NCI-H446 (cell line): Measurements from ENCODE around the gene KIAA1328.

Source experiments
- DNase-seq, 2 experiments: peaks; one replicate each; lab custom pipeline; 2025; lab: John Stamatoyannopoulos, UW

Gene KIAA1328

DNA sequence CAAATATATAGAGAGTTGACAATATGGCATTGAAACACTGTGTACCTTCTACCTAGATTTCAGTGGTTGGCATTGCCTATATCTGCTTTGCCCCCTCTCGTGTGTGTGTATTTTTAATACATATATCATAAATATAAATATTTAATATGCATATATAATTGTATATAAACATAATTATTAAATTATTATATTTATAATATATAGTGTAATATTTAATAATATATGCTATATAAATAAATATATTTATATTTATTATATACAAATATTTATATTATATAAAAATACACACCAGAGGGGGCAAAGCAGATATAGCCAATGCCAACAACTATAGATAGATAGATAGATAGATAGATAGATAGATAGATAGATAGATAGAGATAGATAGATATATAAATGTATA lies 124.1 kb downstream of the KIAA1328 start:
- DNase-seq = no peak

DNA sequence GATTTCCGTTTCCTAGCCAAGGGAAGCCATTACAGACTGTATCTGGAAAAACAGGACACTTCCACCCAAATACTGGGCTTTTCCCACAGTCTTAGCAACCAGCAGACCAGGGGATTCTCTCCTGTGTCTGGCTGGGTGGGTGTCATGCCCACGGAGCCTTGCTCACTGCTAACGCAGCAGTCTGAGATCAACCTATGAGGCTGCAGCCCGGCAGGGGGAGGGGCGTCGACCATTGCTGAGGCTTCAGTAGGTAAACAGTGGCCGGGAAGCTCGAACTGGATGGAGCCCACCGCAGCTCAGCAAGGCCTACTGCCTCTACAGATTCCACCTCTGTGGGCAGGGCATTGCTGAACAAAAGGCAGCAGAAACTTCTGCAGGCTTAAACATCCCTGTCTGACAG lies 131.1 kb downstream of the KIAA1328 start:
- no peak for DNase-seq

DNA sequence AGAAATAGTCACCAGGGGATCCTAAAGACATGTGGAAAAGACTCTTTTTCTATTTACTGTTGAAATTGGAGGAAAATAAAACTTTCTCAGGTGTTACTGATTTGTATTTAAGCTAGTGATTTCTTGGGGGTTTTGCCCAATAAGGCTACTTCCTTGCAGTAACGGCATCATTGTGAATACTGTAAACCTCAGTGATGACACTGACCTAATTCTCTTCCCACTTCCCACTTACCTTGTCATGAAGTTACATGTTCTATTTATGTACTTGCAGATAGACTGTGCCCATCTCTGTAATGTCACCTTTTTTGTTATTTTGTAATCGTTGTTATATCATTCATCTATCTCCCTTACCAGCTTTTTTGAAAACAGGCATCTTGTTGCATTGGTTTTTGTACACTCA lies 134.5 kb downstream of the KIAA1328 start:
- DNase-seq = no peak

DNA sequence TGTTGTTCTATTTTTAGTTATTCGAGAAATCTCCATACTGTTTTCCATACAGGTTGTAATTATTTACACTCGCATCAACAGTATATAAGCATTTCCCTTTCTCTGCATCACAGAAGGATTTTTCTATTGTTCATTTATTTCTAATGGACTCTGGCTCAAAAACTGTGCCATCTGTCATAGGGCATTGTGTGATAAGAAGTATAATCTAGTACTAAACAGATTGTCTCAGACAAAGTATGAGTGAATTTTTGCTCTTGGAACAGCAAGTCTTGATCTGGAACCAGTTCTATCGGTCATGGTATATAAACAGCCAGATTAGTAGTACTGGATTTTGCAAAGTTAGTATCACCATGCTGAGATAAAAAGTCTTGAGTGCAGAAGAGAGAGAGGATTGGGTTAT lies 145.8 kb downstream of the KIAA1328 start:
- no peak for DNase-seq

DNA sequence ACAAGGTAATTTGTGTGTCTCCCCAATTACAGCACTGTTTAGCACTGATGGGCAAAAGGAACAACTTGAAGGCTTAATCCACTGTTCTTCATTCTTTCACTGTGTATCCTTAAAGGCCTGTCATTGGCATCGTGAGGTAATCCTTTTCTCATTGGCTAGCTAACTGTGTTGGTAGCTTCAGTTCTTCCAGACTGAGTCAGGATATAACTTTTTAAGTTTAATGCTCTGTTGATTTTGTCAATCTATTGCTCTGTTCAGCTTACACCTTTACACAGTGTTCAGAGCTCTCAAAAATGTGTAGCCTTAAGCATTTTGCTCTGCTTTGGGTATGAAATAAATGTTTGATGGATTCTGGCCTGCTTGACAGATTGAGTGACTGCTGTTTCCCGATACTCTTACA lies 148.2 kb downstream of the KIAA1328 start:
- DNase-seq = no peak

DNA sequence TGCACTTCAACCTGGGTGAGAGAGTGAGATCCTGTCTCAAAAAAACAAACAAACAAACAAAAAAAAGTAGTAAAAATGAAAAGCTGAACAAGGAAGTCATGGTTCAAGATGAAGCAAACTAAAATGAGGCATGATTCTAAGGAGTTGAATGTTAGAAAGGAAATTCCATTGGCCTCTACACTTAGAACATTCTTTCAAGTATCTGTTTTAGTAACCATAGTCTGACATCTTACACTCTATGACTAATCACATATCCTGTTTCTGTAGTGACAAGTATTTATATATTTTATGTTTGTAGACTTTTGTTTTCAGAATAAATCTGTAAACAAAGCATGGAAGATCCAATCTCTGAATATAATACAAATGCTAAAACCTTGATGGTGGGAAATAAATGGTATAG lies 164.1 kb downstream of the KIAA1328 start:
- DNase-seq = no peak

DNA sequence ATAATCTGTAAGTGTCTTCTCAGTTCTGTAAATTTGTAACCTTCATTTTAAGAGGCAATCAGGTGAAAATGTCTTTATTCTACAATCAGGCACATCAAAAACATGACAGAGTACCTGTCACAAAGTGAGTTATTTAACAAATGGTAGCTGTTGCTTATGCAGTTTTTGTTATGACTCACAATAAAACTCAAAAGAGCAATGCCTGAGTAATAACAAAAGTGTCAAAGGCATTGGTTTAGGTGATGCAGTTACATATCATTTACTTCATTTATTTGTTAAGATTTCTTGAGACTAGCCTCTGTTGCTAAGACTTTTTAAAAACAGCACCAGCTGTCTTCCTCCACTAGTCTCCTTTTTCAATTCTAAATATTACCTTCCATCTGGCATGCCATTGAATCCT lies 177.8 kb downstream of the KIAA1328 start:
- DNase-seq = no peak

DNA sequence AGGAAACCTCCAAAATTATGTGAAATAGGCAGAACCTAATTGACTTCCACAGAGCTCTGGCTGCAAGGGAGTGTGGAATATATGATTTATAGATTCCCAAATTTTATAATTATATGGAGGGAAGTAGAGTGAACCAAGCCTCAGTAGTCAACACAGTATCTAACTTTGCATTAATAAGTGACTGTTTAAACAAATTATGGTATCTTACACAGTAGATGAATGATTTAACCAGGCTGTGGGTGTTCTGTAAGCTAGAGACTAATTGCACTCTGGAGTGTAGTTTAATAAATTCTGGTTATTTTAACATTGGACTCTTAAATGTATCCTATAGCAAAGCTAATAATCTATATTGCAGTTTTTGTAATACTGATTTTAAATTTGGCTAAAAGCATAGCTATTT lies 183.5 kb downstream of the KIAA1328 start:
- DNase-seq = no peak

DNA sequence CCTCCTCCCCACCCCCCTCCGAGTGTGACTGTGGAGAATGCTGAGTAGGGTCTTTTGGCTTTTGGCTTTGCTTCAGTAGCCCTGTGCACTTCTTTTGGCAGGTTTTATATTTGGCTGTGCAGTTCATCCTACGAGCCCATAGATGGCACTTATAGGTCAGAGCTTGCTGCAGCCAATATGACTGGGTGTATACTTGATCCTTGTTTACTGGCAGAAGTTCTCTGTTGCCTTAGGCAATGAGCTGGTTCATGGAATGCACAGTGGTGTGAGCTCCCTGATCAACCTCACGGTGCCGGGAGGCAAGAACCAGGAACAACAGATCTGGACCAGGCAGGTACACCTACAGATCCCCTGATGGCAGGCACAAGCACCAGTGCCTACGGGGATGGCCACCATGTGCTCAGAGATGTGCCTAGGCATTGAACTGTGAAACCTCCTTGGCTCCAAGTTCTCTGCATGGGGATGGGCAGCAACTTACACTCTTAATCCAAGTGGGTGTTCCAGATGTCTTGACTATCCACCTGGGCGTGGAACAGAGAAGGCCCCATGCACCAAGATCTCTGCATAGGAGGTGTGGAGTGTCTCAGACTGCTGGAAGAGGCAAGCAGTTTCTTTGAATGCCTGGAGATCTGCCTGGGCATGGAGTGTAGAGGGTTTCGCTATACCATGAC lies 190.4 kb downstream of the KIAA1328 start:
- DNase-seq = peak; percentile 22 to 70

DNA sequence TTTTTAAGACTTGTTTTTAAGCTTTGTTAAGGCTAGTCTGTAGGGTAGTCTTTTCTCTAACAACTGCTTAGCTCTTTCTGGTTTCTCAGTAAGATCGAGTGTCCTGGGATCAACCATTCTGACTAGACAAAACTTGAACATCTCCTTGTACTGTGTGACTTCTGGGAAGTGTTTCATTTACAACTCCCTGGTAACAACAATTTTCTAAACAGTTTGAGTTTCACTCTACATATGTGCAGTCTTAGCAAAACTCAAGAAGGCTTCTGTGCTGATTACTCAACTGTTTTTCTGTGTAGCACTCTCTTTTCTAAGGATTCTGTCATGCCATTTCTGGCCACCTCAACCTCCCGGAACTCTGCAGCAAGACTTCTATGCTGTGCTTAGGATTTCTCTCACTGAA lies 204.5 kb downstream of the KIAA1328 start:
- no peak for DNase-seq

DNA sequence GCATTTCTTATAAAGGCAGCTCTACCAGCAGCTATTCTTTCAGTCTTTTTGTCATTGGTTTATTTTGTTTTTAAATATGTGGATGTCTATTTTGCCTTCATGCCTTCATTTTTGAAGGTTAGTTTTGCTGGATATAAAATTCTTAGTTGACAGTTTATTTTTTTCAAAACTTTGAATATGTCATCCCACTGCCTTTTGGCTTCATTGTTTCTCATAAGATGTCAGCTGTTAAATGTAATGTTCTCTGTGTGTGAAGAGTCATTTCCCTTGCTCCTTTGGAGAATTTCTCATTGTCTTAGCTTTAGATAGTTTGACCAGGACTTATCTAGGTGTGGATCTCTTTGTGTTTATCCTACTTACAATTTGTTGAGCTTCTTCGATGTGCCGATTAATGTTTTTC lies 213.5 kb downstream of the KIAA1328 start:
- DNase-seq = no peak

DNA sequence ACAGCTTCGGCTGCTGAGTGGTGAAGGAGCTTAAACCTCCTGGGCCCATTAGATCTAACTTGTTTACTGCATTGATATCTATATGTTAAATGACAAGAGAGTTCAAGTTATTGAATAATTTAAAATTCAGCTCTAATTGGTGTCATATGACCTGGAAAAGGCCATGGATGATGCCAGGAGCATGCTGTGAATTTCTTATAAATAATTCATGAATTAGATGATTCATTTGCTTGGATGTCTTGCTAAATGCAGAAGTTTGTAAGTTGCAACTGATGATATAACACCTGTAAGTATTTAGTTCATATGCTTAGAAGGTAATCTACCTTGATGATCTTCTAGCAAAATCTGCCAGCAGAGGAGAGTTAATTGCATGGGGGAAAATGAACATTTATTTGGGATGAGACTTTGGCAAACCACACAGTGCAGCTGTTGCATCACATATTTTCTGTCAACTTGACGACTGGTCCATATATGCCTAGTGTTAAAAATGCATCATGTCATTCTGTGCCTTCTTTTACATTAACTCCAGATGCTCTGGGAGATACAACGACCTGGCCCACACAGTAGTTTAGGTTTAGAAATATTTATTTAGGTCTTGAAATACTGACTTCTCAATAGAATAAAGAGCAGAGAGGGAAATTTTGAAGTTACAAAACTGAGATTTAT lies 226.3 kb downstream of the KIAA1328 start:
- peak; percentile 50 to 74 for DNase-seq

DNA sequence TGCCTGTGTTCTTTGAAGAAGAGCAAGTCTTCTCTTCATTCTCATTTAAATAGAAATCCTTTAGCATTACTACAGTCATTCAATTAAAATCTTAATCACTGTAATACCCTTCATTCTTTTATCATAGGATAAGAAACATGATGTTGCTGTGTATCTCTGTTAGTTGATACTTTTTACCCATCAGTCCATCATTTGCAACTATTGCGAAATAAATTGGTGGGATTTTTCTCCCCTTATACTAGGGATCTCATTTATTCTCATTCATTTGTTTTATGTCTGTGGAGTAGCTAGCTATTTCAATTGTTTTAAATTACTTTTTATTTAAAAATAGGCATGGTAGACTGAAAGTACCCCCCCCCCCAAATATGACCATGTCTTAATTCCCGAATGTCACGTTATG lies 235.3 kb downstream of the KIAA1328 start:
- no peak for DNase-seq

DNA sequence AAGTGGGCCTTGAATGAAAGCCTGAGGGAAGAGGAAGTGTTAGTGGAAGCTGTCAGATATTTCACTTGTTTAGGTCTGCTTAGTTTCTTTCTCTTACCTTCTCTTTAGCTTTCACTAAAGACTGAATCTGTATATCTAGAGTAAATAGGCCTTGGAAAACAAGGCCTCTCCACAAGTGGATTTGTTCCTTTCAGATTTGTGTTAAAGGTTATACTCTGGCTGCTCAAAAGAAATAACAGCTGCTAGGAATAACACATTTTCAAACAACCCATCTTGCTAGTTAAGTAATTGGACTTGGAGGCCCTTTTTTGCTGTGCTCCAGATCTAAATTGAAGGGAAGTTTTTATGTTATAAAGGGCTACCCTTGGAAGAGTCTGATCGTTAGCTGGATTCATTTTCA lies 236.3 kb downstream of the KIAA1328 start:
- DNase-seq = no peak

DNA sequence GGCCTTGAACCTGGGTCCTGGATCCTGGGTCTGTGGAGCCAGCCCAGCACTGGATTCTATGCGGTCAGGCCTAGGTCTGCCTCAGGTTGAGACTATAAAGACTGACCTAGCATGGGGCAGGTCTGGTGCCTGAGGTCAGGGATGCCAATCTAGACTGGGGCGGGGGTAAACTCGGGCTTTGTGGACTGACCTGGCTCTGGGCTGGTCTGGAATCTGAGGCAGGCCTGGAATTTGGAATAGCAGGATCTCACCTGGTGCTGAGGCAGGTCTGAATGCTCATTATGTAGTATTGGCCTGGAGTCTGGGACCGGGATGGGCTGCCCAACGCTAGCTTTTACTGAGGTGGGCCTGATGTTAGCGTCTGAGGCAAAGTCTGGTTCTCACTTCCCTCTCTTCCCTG lies 256.0 kb downstream of the KIAA1328 start:
- DNase-seq = no peak

DNA sequence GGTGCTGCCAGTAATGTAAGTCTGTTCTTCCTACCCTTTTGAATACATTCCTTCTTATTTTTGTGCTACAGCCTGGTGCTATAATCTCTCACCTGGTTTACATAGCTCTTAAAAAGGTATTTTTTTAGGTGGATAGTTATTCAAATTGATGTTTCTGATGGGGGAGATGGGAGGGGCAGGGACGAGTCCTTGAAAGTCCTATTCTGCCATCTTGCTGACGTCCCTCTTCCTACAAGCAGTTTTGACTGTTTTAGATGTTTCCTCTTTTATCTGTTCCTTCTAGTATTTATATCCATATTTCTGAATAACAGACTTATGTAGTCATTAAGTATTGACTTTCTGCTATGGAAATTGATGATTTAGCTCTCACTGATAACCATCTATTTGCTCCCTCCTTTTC lies 256.4 kb downstream of the KIAA1328 start:
- no peak for DNase-seq

DNA sequence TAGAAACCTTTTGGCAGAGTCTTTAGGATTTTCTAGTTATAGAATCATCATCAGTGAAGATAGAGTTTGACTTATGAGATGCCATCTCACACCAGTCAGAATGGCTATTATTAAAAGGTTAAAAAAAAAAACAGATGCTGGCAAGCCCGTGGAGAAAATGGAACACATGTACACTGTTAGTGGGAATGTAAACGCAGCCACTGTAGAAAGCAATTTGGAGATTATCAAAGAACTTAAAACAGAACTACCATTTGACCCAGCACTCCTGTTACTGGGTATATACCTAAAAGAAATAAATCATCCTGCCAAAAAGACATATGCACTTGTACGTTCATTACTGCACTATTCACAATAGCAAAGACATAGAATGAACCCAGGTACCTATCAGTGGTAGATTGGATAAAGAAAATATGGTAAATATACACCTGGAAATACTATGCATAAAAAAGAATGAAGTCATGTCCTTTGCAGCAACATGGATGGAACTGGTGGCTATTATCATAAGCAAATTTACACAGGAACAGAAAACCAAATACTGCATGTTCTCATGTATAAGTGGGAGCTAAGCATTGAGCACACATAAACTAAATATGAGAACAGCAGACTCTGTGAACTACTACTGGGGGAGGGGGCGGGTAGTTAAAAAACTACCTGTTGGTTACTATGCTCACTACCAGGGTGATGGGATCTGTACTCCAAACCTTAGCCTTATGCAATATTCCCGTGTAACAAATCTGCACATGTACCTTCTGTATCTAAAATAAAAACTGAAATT lies 279.0 kb downstream of the KIAA1328 start:
- DNase-seq = no peak

DNA sequence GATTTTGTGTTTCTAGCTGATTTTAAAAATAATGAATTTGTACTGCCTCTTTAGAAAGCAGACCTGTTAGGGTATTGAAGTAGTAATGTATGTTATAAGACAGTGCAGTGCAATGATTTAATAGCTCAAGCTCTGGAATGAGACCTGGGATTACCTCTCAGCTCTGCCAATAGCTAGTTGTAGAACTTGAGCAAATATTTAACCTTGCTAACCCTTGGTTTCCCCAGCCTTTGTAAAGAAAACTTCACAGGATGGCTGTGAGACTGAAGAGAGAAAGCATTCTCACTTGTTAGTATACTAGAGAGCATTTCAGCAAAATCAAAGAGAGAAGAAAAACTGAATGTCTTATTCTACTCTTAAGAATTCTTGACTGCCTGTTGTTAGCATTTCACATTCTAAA lies 293.9 kb downstream of the KIAA1328 start:
- DNase-seq = no peak

DNA sequence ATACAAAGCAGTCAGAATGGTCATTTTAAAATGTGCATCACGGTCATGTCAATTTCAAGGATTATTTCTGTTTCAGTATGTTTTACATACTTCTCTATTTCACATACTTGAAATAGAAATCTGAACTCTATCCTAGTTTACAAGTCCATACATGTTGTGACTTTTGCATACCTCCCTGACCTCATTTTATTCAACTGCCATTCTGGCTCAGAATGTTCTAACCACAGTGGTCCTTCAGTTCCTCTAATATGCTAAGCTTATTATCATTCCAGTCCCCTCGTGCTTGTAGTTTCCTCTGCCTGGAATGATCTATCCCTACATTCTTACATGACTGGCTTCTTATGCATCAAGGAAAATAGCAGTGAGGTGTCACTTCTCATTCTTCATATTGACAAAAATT lies 295.6 kb downstream of the KIAA1328 start:
- DNase-seq = no peak

DNA sequence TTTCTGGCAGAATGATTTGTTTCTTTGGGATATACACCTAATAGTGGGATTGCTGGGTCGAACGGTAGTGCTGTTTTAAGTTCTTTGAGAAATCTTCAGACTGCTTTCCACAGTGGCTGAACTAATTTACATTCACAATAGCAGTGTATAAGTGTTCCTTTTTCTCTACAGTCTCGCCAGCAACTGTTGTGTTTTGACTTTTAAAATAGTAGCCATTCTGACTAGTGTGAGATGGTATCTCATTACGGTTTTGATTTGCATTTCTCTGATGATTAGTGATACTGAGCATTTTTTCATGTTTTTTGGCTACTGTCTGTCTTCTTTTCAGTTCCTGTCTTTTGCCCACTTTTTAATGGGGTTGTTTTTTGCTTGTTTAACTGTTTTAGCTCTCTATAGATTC lies 306.2 kb downstream of the KIAA1328 start:
- DNase-seq = no peak

DNA sequence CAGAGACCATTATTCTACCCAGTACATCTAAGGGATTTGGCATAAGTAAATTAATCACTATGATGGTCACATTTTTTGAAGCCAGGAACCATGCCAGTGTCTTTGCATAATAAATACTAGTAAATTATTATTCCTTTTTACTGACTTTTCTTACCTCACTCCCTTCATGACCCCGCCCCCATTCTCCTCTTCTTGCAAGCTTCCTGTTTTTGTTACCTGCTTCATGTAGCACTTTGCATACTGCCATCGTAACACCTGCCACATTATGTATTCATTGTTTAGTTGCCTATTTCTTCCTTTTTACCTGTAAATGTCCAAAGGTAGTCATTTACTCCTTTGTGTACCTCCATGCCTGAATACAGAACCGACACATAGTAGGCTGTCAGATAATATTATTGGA lies 309.5 kb downstream of the KIAA1328 start:
- no peak for DNase-seq

DNA sequence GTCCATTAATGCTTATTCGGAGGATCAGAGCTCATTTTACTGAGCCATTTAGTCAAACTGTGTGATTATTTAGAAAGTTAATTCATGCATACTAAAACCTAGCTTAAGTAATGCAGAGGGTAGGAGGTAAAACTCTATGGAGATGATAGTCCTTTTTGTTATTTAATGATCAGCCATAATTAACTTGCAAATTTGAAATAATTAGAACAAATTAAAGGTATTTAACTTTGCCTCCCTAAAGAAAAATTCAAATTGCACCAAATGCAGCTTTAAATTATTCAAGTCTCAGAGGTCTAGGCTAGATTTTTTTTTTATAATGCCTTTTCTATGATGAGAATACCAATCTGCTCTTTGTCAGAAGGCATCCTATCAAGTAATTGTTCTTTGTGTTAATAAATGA lies 310.9 kb downstream of the KIAA1328 start:
- no peak for DNase-seq

DNA sequence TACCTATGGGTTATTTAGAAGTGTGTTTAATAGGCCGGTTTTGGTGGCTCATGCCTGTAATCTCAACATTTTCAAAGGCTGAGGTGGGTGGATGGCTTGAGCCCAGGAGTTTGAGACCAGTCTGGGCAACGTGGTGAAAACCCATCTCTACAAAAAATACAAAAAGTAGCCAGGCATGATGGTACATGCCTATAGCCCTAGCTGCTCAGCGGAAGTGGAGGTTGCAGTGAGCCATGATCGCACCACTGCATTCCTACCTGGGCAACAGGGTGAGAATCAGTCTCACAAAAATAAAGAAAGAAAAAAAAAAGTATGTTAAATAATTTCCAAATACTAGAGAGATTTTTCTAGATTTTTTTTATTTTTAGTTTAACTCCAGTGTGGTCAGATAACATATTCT lies 316.0 kb downstream of the KIAA1328 start:
- no peak for DNase-seq
